K562 (cell line): ENCODE data around the gene NECAB3. TPM values are rescaled to one million over a fixed set of nuclear protein-coding genes. Genes with fewer than 3 reads are reported as not detected.

Source experiments
- ATAC-seq: fragments of 200-7000 bp; cut with Tn5 transposase; 3 replicates; pipeline ENCODE4 v1.9.1; 2020; ENCODE audit warnings: moderate library complexity
- BruUV-seq: library from RNA; stranded (reverse); fragments of 400-500 nt; replicated peaks from 2 replicates; lab custom pipeline; 2021; lab: Mats Ljungman, UMichigan
- CTCF ChIA-PET: fragments of 300-600 bp; formaldehyde crosslinking; extraction: SDS; loops from one replicate; lab custom pipeline; 2021; ENCODE audit warnings: low intra/inter-chr PET ratio; lab: Yijun Ruan, JAX
- POLR2A ChIA-PET: fragments of 300-600, 350-650 bp; sonication (Branson Sonifier 250); formaldehyde crosslinking; extraction: SDS; loops from one replicate; lab custom pipeline; 2021; ENCODE audit warnings: antibody characterized with exemption, inconsistent platforms; lab: Yijun Ruan, JAX
- DNase-seq, 4 experiments: peaks; one replicate each; pipeline versions ENCODE4 v3.0.0 to v3.0.0-alpha.2; 2011 to 2018; ENCODE audit warnings: low spot score in 3 of 4, mixed read lengths in 3 of 4; ENCODE audit errors: extremely low read depth in 1 of 4
- FAIRE-seq: peaks from 2 replicates; lab custom pipeline; 2011; peaks lifted over from hg19 to GRCh38; lab: Jason Lieb, UNC
- H2AFZ ChIP-seq: 2 replicates; pipeline ENCODE4 v1.6.0; 2011; ENCODE audit warnings: low read depth, low read length, control low read depth, inconsistent platforms
- H3K27ac ChIP-seq: fragments of 200-600 bp; 3 replicates; pipeline ENCODE4 v1.8.0; 2011; ENCODE audit warnings: low read depth, mild to moderate bottlenecking, control low read depth, inconsistent platforms, low read length, moderate library complexity, mixed read lengths; ENCODE audit errors: extremely low read depth
- H3K27me3 ChIP-seq, 2 experiments: fragments of 300-600 bp in 1 of 2; 2 replicates in 1 of 2; 3 replicates in 1 of 2; pipeline versions ENCODE4 v1.6.0 to v1.8.0; 2011; ENCODE audit warnings: inconsistent platforms in 2 of 2, low read length in 2 of 2, mild to moderate bottlenecking in 1 of 2, mixed read lengths in 1 of 2, moderate library complexity in 1 of 2; ENCODE audit not compliant: control insufficient read depth in 2 of 2, insufficient read depth in 2 of 2
- H3K36me3 ChIP-seq: fragments of 300-600 bp; 3 replicates; pipeline ENCODE4 v1.8.0; 2011; ENCODE audit warnings: mild to moderate bottlenecking, low read length, inconsistent platforms; ENCODE audit not compliant: control insufficient read depth, insufficient read depth
- H3K4me1 ChIP-seq, 2 experiments: fragments of 200-600 bp in 1 of 2; replicated peaks in 1 of 2; 2 replicates in 1 of 2; 3 replicates in 1 of 2; pipeline versions ENCODE4 v1.5.1 to v1.8.0; 2011; ENCODE audit warnings: inconsistent platforms in 2 of 2, low read length in 2 of 2, mild to moderate bottlenecking in 1 of 2, mixed read lengths in 1 of 2, moderate library complexity in 1 of 2; ENCODE audit not compliant: control insufficient read depth in 2 of 2, insufficient read depth in 2 of 2
- H3K4me2 ChIP-seq: 2 replicates; pipeline ENCODE4 v1.6.1; 2011; ENCODE audit warnings: low read length, control low read depth, inconsistent platforms, mixed read lengths; ENCODE audit not compliant: insufficient read depth
- H3K4me3 ChIP-seq: fragments of 200-600 bp; sonication (generic), shearing (Covaris generic); 2 replicates; pipeline ENCODE4 v1.5.1; 2016; ENCODE audit warnings: control low read depth, inconsistent platforms
- H3K79me2 ChIP-seq: fragments of 200-600 bp; 3 replicates; pipeline ENCODE4 v1.8.0; 2011; ENCODE audit warnings: low read length, inconsistent platforms; ENCODE audit not compliant: control insufficient read depth, insufficient read depth
- H3K9ac ChIP-seq, 2 experiments: 2 replicates each; pipeline versions ENCODE4 v1.6.0 to v1.6.1; 2011; ENCODE audit warnings: low read depth in 2 of 2, low read length in 2 of 2, control low read depth in 1 of 2, inconsistent platforms in 1 of 2, mild to moderate bottlenecking in 1 of 2, mixed read lengths in 1 of 2; ENCODE audit not compliant: insufficient read depth in 1 of 2
- H3K9me1 ChIP-seq: one replicate; pipeline ENCODE4 v1.6.0; 2011; ENCODE audit warnings: inconsistent platforms, mild to moderate bottlenecking, low read length, moderate library complexity; ENCODE audit not compliant: control insufficient read depth, insufficient read depth
- H3K9me3 ChIP-seq: replicated peaks from 2 replicates; pipeline ENCODE4 v1.5.1; 2011; ENCODE audit warnings: low read depth, low read length, inconsistent platforms; ENCODE audit not compliant: control insufficient read depth, insufficient read depth
- H4K20me1 ChIP-seq: replicated peaks from 2 replicates; pipeline ENCODE4 v1.6.1; 2011; ENCODE audit warnings: low read length, inconsistent platforms, mixed read lengths; ENCODE audit not compliant: control insufficient read depth, insufficient read depth
- ARID1B ChIP-seq: fragments of 450-650 bp; IDR thresholded peaks from 2 replicates; pipeline ENCODE4 v1.6.1; 2016; ENCODE audit warnings: antibody characterized with exemption, mild to moderate bottlenecking, inconsistent platforms
- BRD9 ChIP-seq: fragments of 450-650 bp; IDR thresholded peaks from 2 replicates; pipeline ENCODE4 v1.6.1; 2018; ENCODE audit warnings: low read depth; ENCODE audit not compliant: partially characterized antibody
- MAZ ChIP-seq, 2 experiments: fragments of 450-650 bp in 1 of 2; sonication (generic) in 1 of 2; formaldehyde crosslinking; IDR thresholded peaks in 1 of 2; conservative IDR thresholded peaks in 1 of 2; 2 replicates each; pipeline versions ENCODE4 v1.4.0 to v1.5.0; 2020; ENCODE audit warnings: mild to moderate bottlenecking in 1 of 2, missing genetic modification reagents in 1 of 2
- NEUROD1 ChIP-seq: fragments of 150-350 bp; IDR thresholded peaks from 2 replicates; pipeline ENCODE4 v1.6.1; 2014; ENCODE audit warnings: borderline replicate concordance, low read length, low read depth; ENCODE audit not compliant: partially characterized antibody
- NFRKB ChIP-seq: fragments of 450-650 bp; IDR thresholded peaks from 2 replicates; pipeline ENCODE4 v1.6.1; 2016; ENCODE audit warnings: low read depth
- RHOXF2B ChIP-seq: fragments of 250-450 bp; sonication (Bioruptor Pico); conservative IDR thresholded peaks from 2 replicates; pipeline ENCODE4 v1.5.1; 2021
- SIN3B ChIP-seq: fragments of 450-650 bp; IDR thresholded peaks from 2 replicates; pipeline ENCODE4 v1.6.1; 2017; ENCODE audit warnings: low read depth, mild to moderate bottlenecking, moderate library complexity
- TOE1 ChIP-seq, 2 experiments: fragments of 450-650 bp in 1 of 2; sonication (generic) in 1 of 2; formaldehyde crosslinking in 1 of 2; IDR thresholded peaks; 2 replicates each; pipeline versions ENCODE4 v1.7.1 to v1.8.0; 2016 to 2022; ENCODE audit warnings: borderline replicate concordance in 2 of 2, mild to moderate bottlenecking in 2 of 2, antibody characterized with exemption in 1 of 2, inconsistent platforms in 1 of 2, low read depth in 1 of 2, missing genetic modification reagents in 1 of 2, moderate library complexity in 1 of 2
- ZNF140 ChIP-seq: fragments of 250-450 bp; sonication (Bioruptor Pico); IDR thresholded peaks from 2 replicates; pipeline ENCODE4 v1.8.0; 2021; ENCODE audit warnings: moderate library complexity, mild to moderate bottlenecking, inconsistent platforms
- ZNF316 ChIP-seq: fragments of 450-650 bp; IDR thresholded peaks from 2 replicates; pipeline ENCODE4 v1.6.1; 2016
- ZNF584 ChIP-seq: fragments of 200-800 bp; sonication (Bioruptor generic); IDR thresholded peaks from 2 replicates; pipeline ENCODE4 v1.6.1; 2016; ENCODE audit warnings: low read depth, mild to moderate bottlenecking, missing genetic modification characterization, missing compliant biosample characterization
- ZNF695 ChIP-seq: fragments of 450-650 bp; formaldehyde crosslinking; IDR thresholded peaks from 2 replicates; pipeline ENCODE4 v1.4.0; 2020; ENCODE audit warnings: mild to moderate bottlenecking, moderate library complexity
- ZNF707 ChIP-seq: fragments of 250-450 bp; sonication (Bioruptor Pico); conservative IDR thresholded peaks from 2 replicates; pipeline ENCODE4 v1.8.0; 2022; ENCODE audit warnings: inconsistent platforms, mild to moderate bottlenecking, moderate library complexity
- WGBS: fragments of 100-300 bp; shearing (Covaris generic); methylation state at CpG from one replicate; pipeline ENCODE4 v1.1.6; 2016; ENCODE audit warnings: low coverage, mixed read lengths; ENCODE audit not compliant: insufficient coverage; ENCODE audit errors: missing lambda C conversion rate; 5-methylcytosine and 5-hydroxymethylcytosine counted together
- in situ Hi-C: fragments of 300-500 bp; cut with MboI; formaldehyde crosslinking; loops from 4 replicates; pipeline ENCODE4 v1.15.0; 2018; ENCODE audit warnings: inconsistent platforms, mixed read lengths
- intact Hi-C: fragments of 100-400 bp; cut with micrococcal nuclease; formaldehyde crosslinking; loops from 2 replicates; pipeline ENCODE4 v1.14.2; 2022
- polyA plus RNA-seq, 8 experiments: library from polyadenylated mRNA; depleted of rRNA in 4 of 8; stranded (reverse) in 5 of 8; unstranded in 3 of 8; fragments of >200 nt; fragmentation: Nextera tagmentation in 2 of 8; fragmentation: Illumina TruSeq in 1 of 8; extraction: Ambion mirVana in 2 of 8; extraction: Trizol in 1 of 8; gene quantifications; 2 replicates each; pipeline versions ENCODE4 v1.2.1 to v1.2.3, GENCODE V29; 2011 to 2014; ENCODE audit warnings: inconsistent platforms in 1 of 8, missing spikeins in 1 of 8
- total RNA-seq, 7 experiments: library from RNA; depleted of rRNA in 6 of 7; stranded (reverse); fragments of >200 nt in 6 of 7; fragmentation: Illumina TruSeq in 2 of 7; extraction: Trizol in 2 of 7; gene quantifications; 2 replicates each; pipeline versions ENCODE4 v1.2.1 to v1.2.3, GENCODE V29; 2011 to 2021; ENCODE audit warnings: low replicate concordance in 1 of 7
- TF ChIP-seq, protein P1 (sequence below): fragments of 200-800 bp; sonication (Bioruptor generic); IDR thresholded peaks from 2 replicates; pipeline ENCODE4 v1.6.1; 2017; ENCODE audit warnings: missing genetic modification characterization, missing compliant biosample characterization
- TF ChIP-seq, protein P2 (sequence below): fragments of 450-650 bp; formaldehyde crosslinking; IDR thresholded peaks from 2 replicates; pipeline ENCODE4 v1.4.0; 2020; ENCODE audit warnings: mild to moderate bottlenecking, mixed read lengths
- TF ChIP-seq, protein P3 (sequence below), 2 experiments: fragments of 450-650 bp in 1 of 2; sonication (generic) in 1 of 2; formaldehyde crosslinking in 1 of 2; IDR thresholded peaks in 1 of 2; conservative IDR thresholded peaks in 1 of 2; 2 replicates each; pipeline versions ENCODE4 v1.6.1 to v1.8.1; 2016 to 2023; ENCODE audit warnings: mild to moderate bottlenecking in 2 of 2, moderate library complexity in 2 of 2, inconsistent platforms in 1 of 2, missing genetic modification reagents in 1 of 2
- TF ChIP-seq, protein P4 (sequence below): sonication (generic); formaldehyde crosslinking; IDR thresholded peaks from 2 replicates; pipeline ENCODE4 v1.8.1; 2022; ENCODE audit warnings: missing genetic modification reagents

Gene NECAB3
- total and polyA plus RNA-seq, 9 of the 15 experiments (the other 6 are each of a cell fraction or from before 2014, with no cell fraction given) = 0.94 to 63.3 (median 31.5) TPM

DNA sequence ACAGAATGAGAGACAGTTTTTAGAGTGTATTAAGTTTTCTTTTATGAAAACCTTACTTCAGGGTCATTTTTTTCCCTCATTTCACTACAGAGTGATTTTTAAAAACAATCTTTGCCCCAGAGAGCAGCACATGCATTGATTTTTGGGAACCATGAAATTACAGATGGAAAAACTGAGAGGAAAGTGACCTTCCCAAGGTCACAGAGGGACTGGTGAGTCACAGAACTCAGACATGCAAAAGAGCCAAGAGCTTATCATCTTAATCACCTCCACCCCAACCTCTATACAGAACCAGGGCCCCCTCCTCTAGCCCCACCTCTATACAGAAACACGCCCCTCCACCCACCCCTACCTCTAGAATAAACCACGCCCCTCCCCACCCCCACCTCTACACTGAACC is 35.2 kb upstream of the NECAB3 start:
- H3K4me3 ChIP-seq = peak overlapping the region; percentile 25; the same call in 1 of the 2 replicates
- DNase-seq (peak; percentile 88 to 94 (median 88)), ATAC-seq (peak; percentile 84), FAIRE-seq (no peak)
- H3K4me1 ChIP-seq = peaks cover 19 to 27% of the 10 kb centered on the region in 2 experiments
- H3K4me2 ChIP-seq = peak overlapping the region; percentile 48
- BruUV-seq = no TSS peak
- POLR2A ChIA-PET = interaction anchor here (0.7 to 1.0 kb wide), 2 partner anchors 11 to 24 kb away, joined by 3 read pairs; partner anchors contain the start of gene PXMP4
- H3K27me3 ChIP-seq = no peaks in the 10 kb centered on the region
- in situ Hi-C loops = no loop called here
- no peaks in the 10 kb centered on the region for H3K79me2 ChIP-seq
- peak overlapping the region; percentile 57 for H2AFZ ChIP-seq
- intact Hi-C loops = loop anchor here (1.0 kb wide), 1 partner anchor 19 kb away; no protein-coding TSS in a partner anchor
- CTCF ChIA-PET = no interaction called here
- H3K9me1 ChIP-seq = no peaks in the 10 kb centered on the region
- no peaks in the 10 kb centered on the region for H4K20me1 ChIP-seq
- WGBS = 0% methylated on average over 1 of the region's 2 CpGs
- H3K9me3 ChIP-seq = no peaks in the 10 kb centered on the region
- H3K27ac ChIP-seq = peak overlapping the region; percentile 87
- peak overlapping the region in 1 of 2 experiments; percentile 72; a peak in 2 of 4 replicates for H3K9ac ChIP-seq
- peaks cover 31% of the 10 kb centered on the region; the same call in 2 of the 3 replicates for H3K36me3 ChIP-seq
- TF ChIP-seq BRD9 (peak; percentile 24), ZNF316 (no peak), NEUROD1 (no peak), ARID1B (peak; percentile 62; the same call in 1 of the 2 replicates), ZNF695 (CRISPR knock-in tag) (no peak), TOE1 (IDR thresholded peaks at IDR 0.05; ENCODE audit: borderline replicate concordance) (no peak), TOE1 (CRISPR knock-in tag; IDR thresholded peaks at IDR 0.05; ENCODE audit: borderline replicate concordance, low read depth) (no peak), MAZ (CRISPR knock-in tag; conservative IDR thresholded peaks at IDR 0.05 in 1 of 2, IDR thresholded peaks at IDR 0.05 in 1 of 2) (peak in 1 of 2 experiments; percentile 34; a peak in 1 of 4 replicates), RHOXF2B (CRISPR knock-in tag) (no peak), SIN3B (no peak), NFRKB (no peak), ZNF140 (CRISPR knock-in tag) (no peak), ZNF584 (CRISPR knock-in tag) (no peak), ZNF707 (no peak)
- TF ChIP-seq, protein P1, sequence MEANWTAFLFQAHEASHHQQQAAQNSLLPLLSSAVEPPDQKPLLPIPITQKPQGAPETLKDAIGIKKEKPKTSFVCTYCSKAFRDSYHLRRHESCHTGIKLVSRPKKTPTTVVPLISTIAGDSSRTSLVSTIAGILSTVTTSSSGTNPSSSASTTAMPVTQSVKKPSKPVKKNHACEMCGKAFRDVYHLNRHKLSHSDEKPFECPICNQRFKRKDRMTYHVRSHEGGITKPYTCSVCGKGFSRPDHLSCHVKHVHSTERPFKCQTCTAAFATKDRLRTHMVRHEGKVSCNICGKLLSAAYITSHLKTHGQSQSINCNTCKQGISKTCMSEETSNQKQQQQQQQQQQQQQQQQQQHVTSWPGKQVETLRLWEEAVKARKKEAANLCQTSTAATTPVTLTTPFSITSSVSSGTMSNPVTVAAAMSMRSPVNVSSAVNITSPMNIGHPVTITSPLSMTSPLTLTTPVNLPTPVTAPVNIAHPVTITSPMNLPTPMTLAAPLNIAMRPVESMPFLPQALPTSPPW = peak; percentile 66
- TF ChIP-seq, protein P2, sequence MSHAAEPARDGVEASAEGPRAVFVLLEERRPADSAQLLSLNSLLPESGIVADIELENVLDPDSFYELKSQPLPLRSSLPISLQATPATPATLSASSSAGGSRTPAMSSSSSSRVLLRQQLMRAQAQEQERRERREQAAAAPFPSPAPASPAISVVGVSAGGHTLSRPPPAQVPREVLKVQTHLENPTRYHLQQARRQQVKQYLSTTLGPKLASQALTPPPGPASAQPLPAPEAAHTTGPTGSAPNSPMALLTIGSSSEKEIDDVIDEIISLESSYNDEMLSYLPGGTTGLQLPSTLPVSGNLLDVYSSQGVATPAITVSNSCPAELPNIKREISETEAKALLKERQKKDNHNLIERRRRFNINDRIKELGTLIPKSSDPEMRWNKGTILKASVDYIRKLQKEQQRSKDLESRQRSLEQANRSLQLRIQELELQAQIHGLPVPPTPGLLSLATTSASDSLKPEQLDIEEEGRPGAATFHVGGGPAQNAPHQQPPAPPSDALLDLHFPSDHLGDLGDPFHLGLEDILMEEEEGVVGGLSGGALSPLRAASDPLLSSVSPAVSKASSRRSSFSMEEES (CRISPR knock-in tag) = no peak
- TF ChIP-seq, protein P3, sequence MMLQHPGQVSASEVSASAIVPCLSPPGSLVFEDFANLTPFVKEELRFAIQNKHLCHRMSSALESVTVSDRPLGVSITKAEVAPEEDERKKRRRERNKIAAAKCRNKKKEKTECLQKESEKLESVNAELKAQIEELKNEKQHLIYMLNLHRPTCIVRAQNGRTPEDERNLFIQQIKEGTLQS (IDR thresholded peaks at IDR 0.05) = peak; percentile 84
- TF ChIP-seq, protein P3 (CRISPR knock-in tag; conservative IDR thresholded peaks at IDR 0.05) = no peak
- TF ChIP-seq, protein P4, sequence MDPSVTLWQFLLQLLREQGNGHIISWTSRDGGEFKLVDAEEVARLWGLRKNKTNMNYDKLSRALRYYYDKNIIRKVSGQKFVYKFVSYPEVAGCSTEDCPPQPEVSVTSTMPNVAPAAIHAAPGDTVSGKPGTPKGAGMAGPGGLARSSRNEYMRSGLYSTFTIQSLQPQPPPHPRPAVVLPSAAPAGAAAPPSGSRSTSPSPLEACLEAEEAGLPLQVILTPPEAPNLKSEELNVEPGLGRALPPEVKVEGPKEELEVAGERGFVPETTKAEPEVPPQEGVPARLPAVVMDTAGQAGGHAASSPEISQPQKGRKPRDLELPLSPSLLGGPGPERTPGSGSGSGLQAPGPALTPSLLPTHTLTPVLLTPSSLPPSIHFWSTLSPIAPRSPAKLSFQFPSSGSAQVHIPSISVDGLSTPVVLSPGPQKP (CRISPR knock-in tag) = no peak
